Transverse colon (tissue), 4 donors: ENCODE data around the gene BCOR.

Experiments
- POLR2AphosphoS5 ChIP-seq, 3 donors: sonication (generic); formaldehyde crosslinking; IDR thresholded peaks; one replicate each; pipeline ENCODE4 v1.6.1; 2016; ENCODE audit warnings: antibody characterized with exemption in 3 of 3
- TF ChIP-seq, protein P1 (sequence below), 5 experiments: fragments of 200-600 bp in 3 of 5; fragments of 450-650 bp in 2 of 5; sonication (generic) in 3 of 5; IDR thresholded peaks; 1 replicate in 2 of 5; 2 replicates in 3 of 5; pipeline ENCODE4 v1.5.1; 2016 to 2017; ENCODE audit warnings: antibody characterized with exemption in 5 of 5, inconsistent platforms in 3 of 5, mild to moderate bottlenecking in 2 of 5, moderate library complexity in 1 of 5

- TF ChIP-seq, protein P1, sequence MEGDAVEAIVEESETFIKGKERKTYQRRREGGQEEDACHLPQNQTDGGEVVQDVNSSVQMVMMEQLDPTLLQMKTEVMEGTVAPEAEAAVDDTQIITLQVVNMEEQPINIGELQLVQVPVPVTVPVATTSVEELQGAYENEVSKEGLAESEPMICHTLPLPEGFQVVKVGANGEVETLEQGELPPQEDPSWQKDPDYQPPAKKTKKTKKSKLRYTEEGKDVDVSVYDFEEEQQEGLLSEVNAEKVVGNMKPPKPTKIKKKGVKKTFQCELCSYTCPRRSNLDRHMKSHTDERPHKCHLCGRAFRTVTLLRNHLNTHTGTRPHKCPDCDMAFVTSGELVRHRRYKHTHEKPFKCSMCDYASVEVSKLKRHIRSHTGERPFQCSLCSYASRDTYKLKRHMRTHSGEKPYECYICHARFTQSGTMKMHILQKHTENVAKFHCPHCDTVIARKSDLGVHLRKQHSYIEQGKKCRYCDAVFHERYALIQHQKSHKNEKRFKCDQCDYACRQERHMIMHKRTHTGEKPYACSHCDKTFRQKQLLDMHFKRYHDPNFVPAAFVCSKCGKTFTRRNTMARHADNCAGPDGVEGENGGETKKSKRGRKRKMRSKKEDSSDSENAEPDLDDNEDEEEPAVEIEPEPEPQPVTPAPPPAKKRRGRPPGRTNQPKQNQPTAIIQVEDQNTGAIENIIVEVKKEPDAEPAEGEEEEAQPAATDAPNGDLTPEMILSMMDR (IDR thresholded peaks at IDR 0.05): no peak
- TF ChIP-seq POLR2AphosphoS5 (IDR thresholded peaks at IDR 0.05): no peak
Measured at GRCh38 chrX:40065296-40066046, 32.3 kb downstream of the BCOR start.
